A673 (cell line): ENCODE measurements around the gene B3GALT6. TPM values are rescaled to one million over a fixed set of nuclear protein-coding genes. Genes with fewer than 3 reads are reported as not detected.

ENCODE experiments used
- BruUV-seq: library from RNA; stranded (reverse); fragments of 400-500 nt; replicated peaks from 2 replicates; lab custom pipeline; 2021; lab: Mats Ljungman, UMichigan
- CTCF ChIA-PET: fragments of 300-600 bp; sonication (Branson Sonifier 250); formaldehyde crosslinking; loops from one replicate; lab custom pipeline; 2022; ENCODE audit warnings: antibody characterized with exemption; lab: Charles Lee
- POLR2A ChIA-PET: fragments of 300-600 bp; sonication (Branson Sonifier 250); formaldehyde crosslinking; loops from one replicate; lab custom pipeline; 2022; ENCODE audit warnings: antibody characterized with exemption; ENCODE audit not compliant: low non-redundant PET; lab: Charles Lee
- DNase-seq: peaks from one replicate; pipeline ENCODE4 v3.0.0-alpha.2; 2015; ENCODE audit warnings: low spot score
- H3K27ac ChIP-seq: fragments of 200-600 bp; sonication (generic); 2 replicates; pipeline ENCODE4 v1.5.1; 2016; ENCODE audit warnings: mixed run types, low read depth, mild to moderate bottlenecking, mixed read lengths, antibody characterized with exemption, low read length; ENCODE audit not compliant: poor library complexity, severe bottlenecking
- H3K27me3 ChIP-seq: fragments of 200-600 bp; sonication (generic); replicated peaks from 2 replicates; pipeline ENCODE4 v1.6.1; 2017; ENCODE audit warnings: mixed run types, low read depth, mild to moderate bottlenecking, mixed read lengths, antibody characterized with exemption, low read length; ENCODE audit not compliant: insufficient read depth, poor library complexity
- H3K36me3 ChIP-seq: fragments of 200-600 bp; sonication (generic); 2 replicates; pipeline ENCODE4 v1.6.1; 2016; ENCODE audit warnings: mixed run types, mild to moderate bottlenecking, mixed read lengths, antibody characterized with exemption, low read length; ENCODE audit not compliant: insufficient read depth, poor library complexity, severe bottlenecking
- H3K4me1 ChIP-seq: fragments of 200-600 bp; sonication (generic); 2 replicates; pipeline ENCODE4 v1.6.1; 2017; ENCODE audit warnings: mixed run types, mild to moderate bottlenecking, mixed read lengths, antibody characterized with exemption, low read length; ENCODE audit not compliant: insufficient read depth, poor library complexity, severe bottlenecking
- H3K4me3 ChIP-seq: fragments of 200-600 bp; sonication (generic); 2 replicates; pipeline ENCODE4 v1.5.1; 2016; ENCODE audit warnings: low read depth, mixed run types, mild to moderate bottlenecking, mixed read lengths, low read length; ENCODE audit not compliant: poor library complexity, severe bottlenecking
- H3K9me3 ChIP-seq: fragments of 200-600 bp; sonication (generic); 2 replicates; pipeline ENCODE4 v1.6.1; 2016; ENCODE audit warnings: mixed run types, low read depth, mild to moderate bottlenecking, mixed read lengths, antibody characterized with exemption, low read length; ENCODE audit not compliant: poor library complexity, severe bottlenecking
- CTCF ChIP-seq: fragments of 300-800, 200-600 bp; sonication (generic); conservative IDR thresholded peaks from 2 replicates; pipeline ENCODE4 v1.5.1; 2017; ENCODE audit warnings: low read depth, mild to moderate bottlenecking, antibody characterized with exemption, low read length, moderate library complexity, mixed read lengths
- EZH2 ChIP-seq: fragments of 200-600 bp; sonication (generic); IDR thresholded peaks from 2 replicates; pipeline ENCODE4 v1.6.1; 2017; ENCODE audit warnings: borderline replicate concordance, low read depth, mild to moderate bottlenecking, mixed read lengths, antibody characterized with exemption, low read length; ENCODE audit not compliant: poor library complexity, severe bottlenecking
- intact Hi-C: fragments of 100-400 bp; cut with micrococcal nuclease; formaldehyde crosslinking; loops from one replicate; pipeline ENCODE4 v1.10.0; 2022; ENCODE audit not compliant: unreplicated experiment
- total RNA-seq: library from RNA; stranded (reverse); gene quantifications from 2 replicates; pipeline ENCODE4 v1.2.3, GENCODE V29; 2021

Gene B3GALT6
- total RNA-seq, 1 experiment from 2014 or later = 41.8 TPM

- Histone ChIP-seq H3K4me1 (no peaks in the 10 kb centered on the region), H3K4me3 (no peak overlapping the region), H3K27ac (peak overlapping the region; percentile 30), H3K27me3 (no peaks in the 10 kb centered on the region), H3K9me3 (no peaks in the 10 kb centered on the region), H3K36me3 (peaks cover 28% of the 10 kb centered on the region)
- POLR2A ChIA-PET = no interaction called here
- CTCF ChIA-PET = no interaction called here
- TF ChIP-seq EZH2 (no peak), CTCF (no peak)
- intact Hi-C loops = no loop called here
- DNase-seq = no peak
- BruUV-seq = no TSS peak
Measured at GRCh38 chr1:1250786-1251284, 18.8 kb downstream of the B3GALT6 start.

GRCh38 chr1:1253314-1253713, 21.3 kb downstream of the B3GALT6 start:
- BruUV-seq = no TSS peak
- no peak for DNase-seq
- Histone ChIP-seq H3K9me3 (no peaks in the 10 kb centered on the region), H3K27ac (no peak overlapping the region), H3K4me1 (no peaks in the 10 kb centered on the region), H3K4me3 (no peak overlapping the region), H3K36me3 (peaks cover 33% of the 10 kb centered on the region), H3K27me3 (no peaks in the 10 kb centered on the region)
- TF ChIP-seq CTCF (no peak), EZH2 (no peak)
- ChIA-PET CTCF (no interaction called here), POLR2A (no interaction called here)
- intact Hi-C loops = no loop called here

GRCh38 chr1:1253972-1254666, 22.1 kb downstream of the B3GALT6 start:
- BruUV-seq = no TSS peak
- ChIA-PET POLR2A (no interaction called here), CTCF (no interaction called here)
- Histone ChIP-seq H3K9me3 (no peaks in the 10 kb centered on the region), H3K27me3 (no peaks in the 10 kb centered on the region), H3K36me3 (peaks cover 33% of the 10 kb centered on the region), H3K27ac (no peak overlapping the region), H3K4me3 (no peak overlapping the region), H3K4me1 (no peaks in the 10 kb centered on the region)
- intact Hi-C loops = no loop called here
- no peak for DNase-seq
- TF ChIP-seq EZH2 (no peak), CTCF (no peak)
